Subcutaneous adipose tissue (tissue), 4 donors: ENCODE data around the gene LBR. TPM values are rescaled to one million over a fixed set of nuclear protein-coding genes. Genes with fewer than 3 reads are reported as not detected.

Source experiments
- CTCF ChIP-seq: fragments of 450-650 bp; IDR thresholded peaks from one replicate; pipeline ENCODE4 v1.5.1; 2016; ENCODE audit warnings: low read depth, mild to moderate bottlenecking, control low read depth, antibody characterized with exemption, moderate library complexity
- total RNA-seq, 4 donors: library from RNA; depleted of rRNA; stranded (reverse); fragments of >200 nt; gene quantifications; one replicate each; pipeline ENCODE4 v1.1.0, GENCODE V29; 2016

The LBR gene
- total RNA-seq, 4 donors from 2014 or later, result 24.9 to 56.4 (median 46.2) TPM

GRCh38 chr1:225471453-225472301 is 43.8 kb upstream of the LBR start:
- TF ChIP-seq CTCF, result no peak

- TF ChIP-seq CTCF, result no peak
Measured at GRCh38 chr1:225471109-225471452, 43.2 kb upstream of the LBR start.

GRCh38 chr1:225470211-225471108 is 42.6 kb upstream of the LBR start:
- TF ChIP-seq CTCF, result no peak

- TF ChIP-seq CTCF, result no peak
Measured at GRCh38 chr1:225469051-225469450, 41.2 kb upstream of the LBR start.

- no peak for TF ChIP-seq CTCF
Measured at GRCh38 chr1:225468270-225469020, 40.6 kb upstream of the LBR start.

- TF ChIP-seq CTCF, result no peak
Measured at GRCh38 chr1:225467193-225468020, 39.6 kb upstream of the LBR start.
